MM.1S (cell line): ENCODE results near the gene RAB43.
"Not testable (repeated sequence)": the region's sequence is repeated elsewhere in the genome, so short reads cannot be mapped to it uniquely, and the experiment has no call there.

Source experiments
- DNase-seq: peaks from one replicate; pipeline ENCODE4 v3.0.0-alpha.2; 2015
- H2AFZ ChIP-seq: fragments of 300-600 bp; sonication (generic); 2 replicates; pipeline ENCODE4 v1.6.0; 2016; ENCODE audit warnings: antibody characterized with exemption, low read length
- H3F3A ChIP-seq: fragments of 300-600 bp; sonication (generic); 2 replicates; pipeline ENCODE4 v1.6.1; 2016; ENCODE audit warnings: mild to moderate bottlenecking, antibody characterized with exemption, low read length, moderate library complexity, mixed read lengths; ENCODE audit not compliant: insufficient read depth
- H3K27ac ChIP-seq: fragments of 300-600 bp; sonication (generic); 2 replicates; pipeline ENCODE4 v1.5.1; 2016; ENCODE audit warnings: mild to moderate bottlenecking, low read length
- H3K27me3 ChIP-seq: fragments of 300-600 bp; sonication (generic); replicated peaks from 2 replicates; pipeline ENCODE4 v1.6.0; 2016; ENCODE audit warnings: low read length; ENCODE audit not compliant: insufficient read depth
- H3K36me3 ChIP-seq: fragments of 300-600 bp; sonication (generic); replicated peaks from 2 replicates; pipeline ENCODE4 v1.6.1; 2016; ENCODE audit warnings: mild to moderate bottlenecking, low read length, mixed read lengths; ENCODE audit not compliant: insufficient read depth
- H3K4me1 ChIP-seq: fragments of 300-600 bp; sonication (generic); 2 replicates; pipeline ENCODE4 v1.6.1; 2016; ENCODE audit warnings: low read length, mixed read lengths
- H3K4me2 ChIP-seq: fragments of 300-600 bp; sonication (generic); 2 replicates; pipeline ENCODE4 v1.6.0; 2016; ENCODE audit warnings: low read depth, low read length
- H3K4me3 ChIP-seq: fragments of 300-600 bp; sonication (generic); 2 replicates; pipeline ENCODE4 v1.5.1; 2016; ENCODE audit warnings: low read length, mixed read lengths
- H3K79me2 ChIP-seq: fragments of 300-600 bp; sonication (generic); 2 replicates; pipeline ENCODE4 v1.6.1; 2016; ENCODE audit warnings: mixed run types, low read length, mixed read lengths
- H3K9ac ChIP-seq: fragments of 300-600 bp; sonication (generic); 2 replicates; pipeline ENCODE4 v1.6.1; 2016; ENCODE audit warnings: low read length, mixed read lengths
- H3K9me2 ChIP-seq: fragments of 300-600 bp; sonication (generic); replicated peaks from 2 replicates; pipeline ENCODE4 v1.6.1; 2016; ENCODE audit warnings: mild to moderate bottlenecking, low read length, mixed read lengths; ENCODE audit not compliant: insufficient read depth
- H3K9me3 ChIP-seq: fragments of 300-600 bp; sonication (generic); replicated peaks from 2 replicates; pipeline ENCODE4 v1.6.1; 2016; ENCODE audit warnings: mild to moderate bottlenecking, low read length, mixed read lengths; ENCODE audit not compliant: insufficient read depth
- H4K20me1 ChIP-seq: fragments of 300-600 bp; sonication (generic); 2 replicates; pipeline ENCODE4 v1.6.1; 2016; ENCODE audit warnings: mild to moderate bottlenecking, low read length, moderate library complexity, mixed read lengths; ENCODE audit not compliant: insufficient read depth
- CTCF ChIP-seq: fragments of 300-600 bp; sonication (generic); IDR thresholded peaks from 2 replicates; pipeline ENCODE4 v1.5.1; 2016; ENCODE audit warnings: antibody characterized with exemption, low read length, mixed read lengths
- EZH2 ChIP-seq: fragments of 300-600 bp; sonication (generic); optimal IDR thresholded peaks from 2 replicates; pipeline ENCODE3; 2017; ENCODE audit warnings: low read depth, mild to moderate bottlenecking, antibody characterized with exemption, low read length, mixed read lengths
- EZH2phosphoT487 ChIP-seq: fragments of 300-600 bp; sonication (generic); IDR thresholded peaks from 2 replicates; pipeline ENCODE4 v1.6.1; 2018; ENCODE audit warnings: antibody characterized with exemption, low read length

Gene RAB43

GRCh38 chr3:129070086-129070885, 51.3 kb downstream of the RAB43 start:
- H3K9me2 ChIP-seq: no peaks in the 10 kb centered on the region
- H4K20me1 ChIP-seq: no peaks in the 10 kb centered on the region
- peaks cover 3% of the 10 kb centered on the region; the same call in 1 of the 2 replicates for H3F3A ChIP-seq
- no peak overlapping the region for H3K4me2 ChIP-seq
- TF ChIP-seq EZH2: no peak
- no peak for TF ChIP-seq CTCF
- TF ChIP-seq EZH2phosphoT487: no peak
- no peak for DNase-seq
- no peak overlapping the region for H3K27ac ChIP-seq
- no peak overlapping the region for H2AFZ ChIP-seq
- no peaks in the 10 kb centered on the region for H3K36me3 ChIP-seq
- no peaks in the 10 kb centered on the region for H3K79me2 ChIP-seq
- no peaks in the 10 kb centered on the region for H3K27me3 ChIP-seq
- H3K4me3 ChIP-seq: no peak overlapping the region
- no peak overlapping the region for H3K9ac ChIP-seq
- no peaks in the 10 kb centered on the region for H3K9me3 ChIP-seq
- no peaks in the 10 kb centered on the region for H3K4me1 ChIP-seq

GRCh38 chr3:129069313-129070085, 52.1 kb downstream of the RAB43 start:
- not testable (repeated sequence) for H3K4me1 ChIP-seq, H3K36me3 ChIP-seq, H3K4me2 ChIP-seq, H3K27me3 ChIP-seq, H2AFZ ChIP-seq, H3F3A ChIP-seq, H3K79me2 ChIP-seq, H3K27ac ChIP-seq, H3K9ac ChIP-seq, DNase-seq, H3K4me3 ChIP-seq, H3K9me2 ChIP-seq, H3K9me3 ChIP-seq, H4K20me1 ChIP-seq

GRCh38 chr3:129068291-129068886, 53.2 kb downstream of the RAB43 start:
- no peaks in the 10 kb centered on the region for H3K27me3 ChIP-seq
- peaks cover 3% of the 10 kb centered on the region; the same call in 1 of the 2 replicates for H3F3A ChIP-seq
- H3K27ac ChIP-seq: no peak overlapping the region
- no peaks in the 10 kb centered on the region for H3K79me2 ChIP-seq
- no peaks in the 10 kb centered on the region for H3K4me1 ChIP-seq
- H4K20me1 ChIP-seq: no peaks in the 10 kb centered on the region
- peak overlapping the region; percentile 73 for H3K4me2 ChIP-seq
- H3K4me3 ChIP-seq: peak overlapping the region; percentile 51
- H2AFZ ChIP-seq: peak overlapping the region; percentile 69
- no peaks in the 10 kb centered on the region for H3K9me2 ChIP-seq
- H3K9ac ChIP-seq: peak overlapping the region; percentile 43; the same call in 1 of the 2 replicates
- peak; percentile 20 for DNase-seq
- H3K36me3 ChIP-seq: no peaks in the 10 kb centered on the region
- no peak for TF ChIP-seq EZH2
- TF ChIP-seq CTCF: no peak
- TF ChIP-seq EZH2phosphoT487: no peak
- H3K9me3 ChIP-seq: no peaks in the 10 kb centered on the region
